HPDE6-E6E7 (cell line): Measurements from ENCODE around the gene SLC22A7.

ENCODE experiments used
- DNase-seq: peaks from one replicate; pipeline ENCODE4 v3.0.0; 2011; ENCODE audit warnings: missing footprints; ENCODE audit errors: extremely low spot score

SLC22A7 gene, protein sequence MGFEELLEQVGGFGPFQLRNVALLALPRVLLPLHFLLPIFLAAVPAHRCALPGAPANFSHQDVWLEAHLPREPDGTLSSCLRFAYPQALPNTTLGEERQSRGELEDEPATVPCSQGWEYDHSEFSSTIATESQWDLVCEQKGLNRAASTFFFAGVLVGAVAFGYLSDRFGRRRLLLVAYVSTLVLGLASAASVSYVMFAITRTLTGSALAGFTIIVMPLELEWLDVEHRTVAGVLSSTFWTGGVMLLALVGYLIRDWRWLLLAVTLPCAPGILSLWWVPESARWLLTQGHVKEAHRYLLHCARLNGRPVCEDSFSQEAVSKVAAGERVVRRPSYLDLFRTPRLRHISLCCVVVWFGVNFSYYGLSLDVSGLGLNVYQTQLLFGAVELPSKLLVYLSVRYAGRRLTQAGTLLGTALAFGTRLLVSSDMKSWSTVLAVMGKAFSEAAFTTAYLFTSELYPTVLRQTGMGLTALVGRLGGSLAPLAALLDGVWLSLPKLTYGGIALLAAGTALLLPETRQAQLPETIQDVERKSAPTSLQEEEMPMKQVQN

DNA sequence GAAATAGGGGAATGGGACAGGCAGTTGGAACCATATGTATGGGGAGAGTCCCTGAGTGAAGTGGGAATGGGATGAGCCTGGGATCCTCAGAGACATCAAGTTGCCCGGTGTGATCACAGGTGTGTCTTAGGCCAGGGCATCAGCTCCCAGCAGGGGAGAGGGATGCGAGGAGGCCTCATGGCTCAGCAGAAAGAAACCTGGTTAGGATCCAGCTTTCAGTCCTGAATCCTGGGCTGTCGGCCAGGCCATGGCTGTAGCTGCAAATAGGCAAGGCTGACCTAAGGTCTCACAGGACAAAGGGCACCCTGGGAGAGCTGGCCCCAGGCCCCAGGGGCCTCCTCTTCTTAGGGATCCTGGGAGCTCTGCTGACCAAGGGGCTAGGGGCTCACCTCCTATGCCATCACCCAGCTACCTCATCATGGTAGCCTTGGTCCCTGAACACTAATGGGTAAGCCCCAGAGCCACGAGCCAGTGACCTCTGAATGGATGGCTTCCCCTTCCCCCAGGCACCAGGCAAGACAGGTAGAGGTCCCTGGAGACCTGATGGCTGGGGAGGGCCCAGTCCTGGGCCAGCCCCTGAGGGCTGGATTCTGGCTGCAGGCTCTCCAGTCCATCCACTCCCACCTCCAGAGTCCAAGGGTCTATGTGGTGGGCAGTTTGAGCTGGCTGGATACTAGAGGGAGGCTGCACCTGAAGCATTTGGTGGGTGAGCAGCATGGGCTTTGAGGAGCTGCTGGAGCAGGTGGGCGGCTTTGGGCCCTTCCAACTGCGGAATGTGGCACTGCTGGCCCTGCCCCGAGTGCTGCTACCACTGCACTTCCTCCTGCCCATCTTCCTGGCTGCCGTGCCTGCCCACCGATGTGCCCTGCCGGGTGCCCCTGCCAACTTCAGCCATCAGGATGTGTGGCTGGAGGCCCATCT, at the start of gene SLC22A7:
SLC22A7 (plus strand) TSS at position 617 of the 921 bp plus-strand sequence; CDS start at position 716, 99 bp downstream.
- DNase-seq, result no peak

DNA sequence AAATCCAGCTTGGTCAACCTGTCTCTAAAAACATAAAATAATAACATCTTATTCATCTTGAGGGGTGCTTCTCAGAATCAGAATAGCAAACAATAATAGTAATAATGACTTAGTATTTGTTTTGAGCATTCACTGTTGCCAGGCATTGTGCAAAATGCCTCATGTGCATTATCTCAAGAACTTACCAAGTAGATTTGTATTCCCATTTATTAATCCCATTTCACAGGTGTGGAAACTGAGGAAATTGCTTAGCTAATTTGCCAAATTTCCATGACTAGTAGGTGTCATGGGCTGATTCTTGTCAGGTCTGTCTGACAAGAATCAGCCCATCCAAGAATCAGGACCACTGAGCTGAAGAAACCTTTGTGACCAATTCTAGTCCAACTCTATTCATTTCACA, 49.3 kb upstream of the SLC22A7 start:
- no peak for DNase-seq

DNA sequence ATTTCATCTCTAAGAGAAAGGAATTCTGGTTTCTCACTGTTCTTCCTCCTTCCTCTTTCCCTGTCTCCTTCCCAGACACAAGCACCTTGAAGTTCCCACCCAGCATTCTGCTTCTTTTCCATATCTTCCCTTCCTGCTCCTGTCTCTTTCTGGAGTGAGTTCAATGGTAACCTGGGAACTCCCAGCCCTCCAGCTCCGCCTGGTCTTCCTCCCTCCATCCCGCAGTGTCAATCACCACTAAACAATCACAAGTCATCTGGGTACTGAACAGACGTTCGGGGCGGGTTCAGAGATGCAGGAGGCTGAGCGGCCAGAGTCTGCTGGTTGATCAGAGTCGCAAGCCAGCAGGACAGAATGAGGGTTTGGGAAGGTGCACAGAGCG, 47.1 kb upstream of the SLC22A7 start:
- no peak for DNase-seq

DNA sequence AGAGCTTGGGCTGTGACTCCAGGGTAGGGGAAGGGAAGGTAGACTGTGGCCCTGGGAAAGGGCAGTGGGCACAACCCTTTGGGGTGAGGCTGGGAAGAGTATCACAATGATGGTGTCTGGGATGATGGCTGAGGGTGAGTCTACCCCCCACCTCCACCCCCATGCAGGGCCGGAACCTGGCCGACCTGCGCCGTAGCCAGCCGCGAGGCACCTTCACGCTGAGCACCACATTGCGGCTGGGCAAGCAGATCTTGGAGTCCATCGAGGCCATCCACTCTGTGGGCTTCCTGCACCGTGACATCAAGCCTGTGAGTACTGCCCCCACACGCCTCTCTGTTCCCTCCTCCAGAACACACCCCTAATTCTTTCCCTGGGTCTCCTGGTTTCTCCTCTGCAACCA, 44.7 kb upstream of the SLC22A7 start:
- DNase-seq, result no peak

DNA sequence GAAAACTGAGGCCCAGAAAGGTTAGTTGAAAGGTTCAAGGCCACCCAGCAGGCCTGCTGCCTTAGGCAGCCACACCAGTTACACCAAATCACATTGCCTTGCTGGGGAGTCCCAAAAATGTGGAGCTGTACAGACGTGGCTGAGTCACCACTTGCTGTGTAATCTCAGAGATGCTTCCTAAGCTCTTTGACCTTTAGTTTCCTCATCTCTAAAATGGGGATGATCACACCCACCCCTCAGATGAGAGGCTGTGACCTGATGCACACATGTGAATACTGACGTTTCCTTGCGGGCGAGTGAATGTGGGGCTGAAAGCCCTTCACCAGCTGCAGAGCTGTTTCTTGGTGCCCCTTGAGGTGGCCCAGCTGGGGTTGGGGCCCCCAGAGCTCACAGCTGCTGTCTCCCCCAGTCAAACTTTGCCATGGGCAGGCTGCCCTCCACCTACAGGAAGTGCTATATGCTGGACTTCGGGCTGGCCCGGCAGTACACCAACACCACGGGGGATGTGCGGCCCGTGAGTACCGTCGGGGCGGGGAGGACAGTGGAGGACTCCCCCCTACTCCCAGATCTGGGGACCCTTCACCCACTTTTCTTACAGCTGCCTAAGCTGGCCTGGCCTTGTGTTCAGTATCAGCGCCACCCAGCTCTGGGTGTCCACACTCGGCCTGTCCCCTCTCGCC, 43.8 kb upstream of the SLC22A7 start:
- DNase-seq, result no peak

DNA sequence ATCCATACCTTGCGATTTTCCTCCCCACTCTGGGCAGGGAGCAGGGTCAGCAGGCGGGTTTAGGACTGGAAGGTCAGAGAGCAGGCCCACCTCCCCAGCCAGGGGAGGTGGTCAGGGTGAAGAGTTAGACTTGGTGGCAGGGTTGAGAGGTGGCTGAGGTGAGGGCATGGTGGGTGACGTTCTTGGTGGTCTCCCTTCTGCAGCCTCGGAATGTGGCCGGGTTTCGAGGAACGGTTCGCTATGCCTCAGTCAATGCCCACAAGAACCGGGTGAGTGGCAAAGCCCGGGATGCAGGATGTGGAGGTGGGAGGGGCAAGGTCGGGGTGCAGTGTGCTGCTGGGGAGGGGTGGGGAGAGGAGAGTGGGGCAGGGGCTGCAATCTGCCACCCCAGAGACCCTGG, 43.2 kb upstream of the SLC22A7 start:
- DNase-seq, result no peak

DNA sequence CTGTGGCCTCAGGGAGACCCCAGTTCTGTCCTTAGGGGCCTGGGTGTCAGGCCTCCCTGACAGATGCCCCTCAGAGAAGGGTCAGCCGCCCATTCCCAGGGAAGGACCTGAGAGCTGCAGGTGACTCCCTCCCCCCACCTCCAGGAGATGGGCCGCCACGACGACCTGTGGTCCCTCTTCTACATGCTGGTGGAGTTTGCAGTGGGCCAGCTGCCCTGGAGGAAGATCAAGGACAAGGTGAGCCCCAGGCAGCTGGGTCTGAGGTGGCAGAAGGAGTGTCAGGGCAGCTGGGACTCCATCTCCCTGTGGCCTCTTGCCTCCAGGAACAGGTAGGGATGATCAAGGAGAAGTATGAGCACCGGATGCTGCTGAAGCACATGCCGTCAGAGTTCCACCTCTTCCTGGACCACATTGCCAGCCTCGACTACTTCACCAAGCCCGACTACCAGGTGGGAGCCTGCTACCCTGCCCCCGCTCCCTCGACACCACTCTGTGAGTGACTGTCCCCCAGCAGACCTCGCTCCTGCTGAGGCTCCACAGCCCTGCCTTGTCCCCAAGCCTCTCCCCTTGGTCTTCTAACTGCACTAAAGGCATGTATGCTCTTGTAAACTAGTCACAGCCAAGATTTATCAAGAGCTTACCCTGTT, 42.5 kb upstream of the SLC22A7 start:
- no peak for DNase-seq

DNA sequence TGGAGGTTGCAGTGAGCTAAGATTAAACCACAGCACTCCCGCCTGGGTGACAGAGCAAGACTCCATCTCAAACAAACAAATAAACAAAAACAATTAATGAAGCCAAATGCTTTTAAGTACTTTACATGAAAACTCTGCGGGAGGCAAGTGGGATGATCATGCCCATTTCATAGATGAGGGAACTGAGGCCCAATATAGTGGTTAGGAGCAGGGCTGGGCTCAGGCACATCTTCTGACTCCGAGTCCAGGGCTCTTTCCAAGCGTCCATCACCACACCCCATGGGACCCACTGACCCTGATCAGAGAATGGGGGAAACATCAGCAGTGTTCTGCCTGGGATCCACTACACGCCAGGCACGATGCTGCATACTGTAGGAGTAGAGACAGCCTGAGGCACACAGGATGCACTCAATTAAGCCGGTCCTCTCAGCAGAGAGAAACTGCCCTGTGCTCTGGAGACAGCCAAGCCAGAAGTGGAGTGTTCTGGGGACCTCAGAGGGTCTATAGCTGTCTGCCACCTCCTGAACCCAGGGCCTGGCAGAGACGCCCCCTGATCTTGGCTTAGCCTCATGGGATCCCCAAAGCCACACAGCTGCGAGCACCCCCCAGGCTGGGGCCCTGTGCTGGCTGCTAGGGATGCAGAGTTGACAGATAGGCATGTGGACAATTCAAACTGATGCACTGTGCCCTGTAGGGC, 41.2 kb upstream of the SLC22A7 start:
- DNase-seq, result no peak

DNA sequence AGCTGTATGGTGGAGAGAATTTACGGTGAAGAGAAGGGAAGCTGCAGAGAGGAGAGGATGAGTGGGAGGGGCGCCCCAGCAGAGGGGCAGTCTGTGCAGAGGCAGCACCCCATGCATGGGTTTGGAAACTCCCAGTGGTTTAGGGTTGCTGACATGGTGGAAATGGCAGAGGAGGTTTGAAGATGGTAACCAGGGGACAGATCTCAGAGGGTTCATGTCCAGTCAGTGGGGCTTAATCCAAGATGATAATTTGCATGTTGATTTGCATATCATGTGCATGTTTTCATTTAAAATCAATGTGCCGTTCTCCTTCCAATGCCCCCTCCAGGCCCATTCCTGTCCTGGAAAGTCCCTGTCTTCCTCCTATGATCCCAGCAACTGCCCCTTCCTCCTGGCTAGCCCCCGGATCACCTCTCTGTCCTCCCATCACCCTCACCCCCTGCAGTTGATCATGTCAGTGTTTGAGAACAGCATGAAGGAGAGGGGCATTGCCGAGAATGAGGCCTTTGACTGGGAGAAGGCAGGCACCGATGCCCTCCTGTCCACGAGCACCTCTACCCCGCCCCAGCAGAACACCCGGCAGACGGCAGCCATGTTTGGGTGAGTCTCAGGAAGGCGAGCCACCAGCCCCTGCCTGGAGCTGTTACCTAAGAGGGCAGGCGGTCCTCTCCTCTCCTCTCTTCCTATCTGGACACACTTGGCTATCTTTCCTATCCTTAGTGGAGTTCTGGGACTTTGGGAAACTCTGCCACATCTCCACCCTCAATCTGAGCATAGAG, 40.5 kb upstream of the SLC22A7 start:
- DNase-seq, result no peak

DNA sequence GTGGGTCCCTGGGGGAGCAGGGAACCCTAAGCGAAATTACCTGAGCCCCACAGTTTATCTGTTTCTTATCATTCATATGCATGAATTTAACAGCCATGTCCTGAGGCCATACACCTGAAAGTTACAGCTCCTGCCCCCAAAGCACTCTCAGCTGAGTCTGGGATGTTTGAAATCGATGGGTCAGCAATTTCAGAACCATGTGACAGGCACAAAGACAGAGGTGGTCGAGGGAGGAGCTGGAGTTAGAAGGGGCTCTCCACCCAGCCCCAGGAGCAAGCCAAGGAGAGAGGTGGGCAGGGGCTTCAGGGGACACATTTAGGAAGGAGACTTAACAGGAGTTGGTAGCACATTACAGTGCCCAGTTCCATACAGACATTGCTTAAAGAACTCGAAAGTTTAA, 39.9 kb upstream of the SLC22A7 start:
- DNase-seq, result no peak

DNA sequence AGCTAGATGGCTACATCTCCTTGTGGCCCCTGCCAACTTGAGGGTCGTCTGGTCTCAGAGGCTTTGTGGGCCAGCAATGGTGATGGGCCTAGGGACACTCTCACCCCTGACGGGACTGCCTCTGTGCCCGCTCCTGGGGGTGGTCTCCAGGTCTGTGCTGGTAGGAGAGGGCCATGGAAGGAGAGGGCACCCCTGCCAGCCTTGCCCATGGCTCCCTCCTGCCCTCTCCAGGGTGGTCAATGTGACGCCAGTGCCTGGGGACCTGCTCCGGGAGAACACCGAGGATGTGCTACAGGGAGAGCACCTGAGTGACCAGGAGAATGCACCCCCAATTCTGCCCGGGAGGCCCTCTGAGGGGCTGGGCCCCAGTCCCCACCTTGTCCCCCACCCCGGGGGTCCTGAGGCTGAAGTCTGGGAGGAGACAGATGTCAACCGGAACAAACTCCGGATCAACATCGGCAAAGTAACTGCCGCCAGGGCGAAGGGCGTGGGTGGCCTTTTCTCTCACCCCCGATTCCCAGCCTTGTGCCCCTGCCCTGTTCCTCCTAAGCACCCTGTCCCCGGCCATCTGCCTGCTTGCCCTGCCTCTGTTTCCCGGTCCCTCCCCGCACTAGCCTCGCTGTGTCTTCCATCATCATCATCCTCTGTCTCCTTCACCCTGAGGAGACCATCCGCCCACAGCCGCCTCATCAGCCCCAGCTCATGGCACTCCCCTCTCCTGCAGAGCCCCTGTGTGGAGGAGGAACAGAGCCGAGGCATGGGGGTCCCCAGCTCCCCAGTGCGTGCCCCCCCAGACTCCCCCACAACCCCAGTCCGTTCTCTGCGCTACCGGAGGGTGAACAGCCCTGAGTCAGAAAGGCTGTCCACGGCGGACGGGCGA, 39.0 kb upstream of the SLC22A7 start:
- DNase-seq, result no peak

DNA sequence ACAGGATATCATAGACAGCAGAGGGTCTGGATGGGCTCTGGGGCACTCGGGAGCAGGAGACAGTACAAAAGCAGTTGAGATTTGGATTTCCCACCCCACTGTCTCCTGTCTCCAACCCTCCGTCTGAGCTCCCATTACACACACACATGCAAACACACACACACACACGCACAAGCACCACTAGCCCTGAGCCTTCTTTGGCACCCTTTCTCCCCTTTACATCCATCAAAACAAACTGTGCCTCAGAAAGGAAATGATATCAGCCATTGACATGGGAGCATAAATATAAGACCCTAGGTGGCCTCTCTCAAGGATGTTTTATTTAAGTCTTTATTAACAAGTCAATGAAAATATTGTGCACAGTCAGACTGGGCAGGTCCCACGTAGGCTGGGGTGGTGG, 37.3 kb upstream of the SLC22A7 start:
- no peak for DNase-seq

DNA sequence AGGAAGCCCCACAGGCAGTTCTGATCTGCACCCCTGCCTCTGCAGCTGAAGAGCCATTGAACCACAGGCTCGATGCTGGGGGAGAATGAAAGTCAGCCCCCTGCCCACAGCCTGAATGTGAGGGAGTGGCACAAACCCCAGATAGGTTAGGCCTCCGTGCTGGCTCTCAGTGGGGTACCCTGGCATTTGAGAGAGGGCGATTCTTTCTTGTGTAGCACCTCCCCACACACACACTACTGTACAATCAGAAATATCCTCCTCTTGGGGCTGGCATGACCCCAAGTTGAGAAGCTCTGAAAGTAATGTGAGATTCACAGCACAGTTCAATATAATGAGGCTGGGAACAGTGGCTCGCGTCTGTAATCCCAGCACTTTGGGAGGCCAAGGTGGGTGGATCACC, 36.9 kb upstream of the SLC22A7 start:
- no peak for DNase-seq

DNA sequence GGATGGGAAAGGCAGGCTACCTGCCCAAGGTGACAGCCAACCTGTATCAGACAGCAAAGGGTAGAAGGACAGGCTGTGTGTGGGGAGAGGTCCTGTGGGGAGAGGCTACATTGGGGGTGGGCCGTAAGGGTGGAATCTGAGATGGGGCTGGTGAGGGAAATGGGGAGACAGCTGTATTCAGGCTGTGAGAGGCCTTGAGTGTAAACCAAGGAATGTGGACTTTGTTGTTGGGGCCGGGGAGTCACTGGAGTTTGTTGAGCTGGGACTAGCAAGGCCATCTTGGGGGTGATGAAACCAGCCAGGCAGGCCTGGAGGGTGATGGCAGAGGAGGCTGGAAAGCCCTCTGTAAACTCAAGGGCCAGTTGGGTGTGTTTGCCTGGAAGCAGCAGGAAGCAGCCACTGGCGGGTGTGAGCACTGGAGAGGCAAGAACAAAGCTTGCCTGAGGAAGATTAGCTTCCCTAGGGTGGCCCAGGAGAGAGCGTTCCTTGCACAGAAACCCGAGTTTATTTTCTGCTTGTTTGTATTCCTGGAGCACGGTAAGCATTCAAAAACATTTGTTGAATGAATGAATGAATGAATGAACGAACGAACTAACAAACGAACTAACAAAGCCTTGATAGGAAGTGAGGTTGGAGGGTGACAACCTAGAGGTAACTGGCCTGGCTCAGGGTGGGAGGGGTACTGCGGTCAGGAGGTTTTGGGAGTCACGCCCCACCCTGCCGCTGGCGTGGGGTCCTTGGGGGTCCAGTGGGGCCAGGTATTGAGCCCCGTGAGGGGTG, 35.9 kb upstream of the SLC22A7 start:
- no peak for DNase-seq

DNA sequence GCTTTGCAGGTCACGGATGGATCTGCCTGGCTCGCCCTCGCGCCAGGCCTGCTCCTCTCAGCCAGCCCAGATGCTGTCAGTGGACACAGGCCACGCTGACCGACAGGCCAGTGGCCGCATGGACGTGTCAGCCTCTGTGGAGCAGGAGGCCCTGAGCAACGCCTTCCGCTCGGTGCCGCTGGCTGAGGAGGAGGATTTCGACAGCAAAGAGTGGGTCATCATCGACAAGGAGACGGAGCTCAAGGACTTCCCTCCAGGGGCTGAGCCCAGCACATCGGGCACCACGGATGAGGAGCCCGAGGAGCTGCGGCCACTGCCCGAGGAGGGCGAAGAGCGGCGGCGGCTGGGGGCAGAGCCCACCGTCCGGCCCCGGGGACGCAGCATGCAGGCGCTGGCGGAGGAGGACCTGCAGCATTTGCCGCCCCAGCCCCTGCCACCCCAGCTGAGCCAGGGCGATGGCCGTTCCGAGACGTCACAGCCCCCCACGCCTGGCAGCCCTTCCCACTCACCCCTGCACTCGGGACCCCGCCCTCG, 35.2 kb upstream of the SLC22A7 start:
- DNase-seq, result no peak

DNA sequence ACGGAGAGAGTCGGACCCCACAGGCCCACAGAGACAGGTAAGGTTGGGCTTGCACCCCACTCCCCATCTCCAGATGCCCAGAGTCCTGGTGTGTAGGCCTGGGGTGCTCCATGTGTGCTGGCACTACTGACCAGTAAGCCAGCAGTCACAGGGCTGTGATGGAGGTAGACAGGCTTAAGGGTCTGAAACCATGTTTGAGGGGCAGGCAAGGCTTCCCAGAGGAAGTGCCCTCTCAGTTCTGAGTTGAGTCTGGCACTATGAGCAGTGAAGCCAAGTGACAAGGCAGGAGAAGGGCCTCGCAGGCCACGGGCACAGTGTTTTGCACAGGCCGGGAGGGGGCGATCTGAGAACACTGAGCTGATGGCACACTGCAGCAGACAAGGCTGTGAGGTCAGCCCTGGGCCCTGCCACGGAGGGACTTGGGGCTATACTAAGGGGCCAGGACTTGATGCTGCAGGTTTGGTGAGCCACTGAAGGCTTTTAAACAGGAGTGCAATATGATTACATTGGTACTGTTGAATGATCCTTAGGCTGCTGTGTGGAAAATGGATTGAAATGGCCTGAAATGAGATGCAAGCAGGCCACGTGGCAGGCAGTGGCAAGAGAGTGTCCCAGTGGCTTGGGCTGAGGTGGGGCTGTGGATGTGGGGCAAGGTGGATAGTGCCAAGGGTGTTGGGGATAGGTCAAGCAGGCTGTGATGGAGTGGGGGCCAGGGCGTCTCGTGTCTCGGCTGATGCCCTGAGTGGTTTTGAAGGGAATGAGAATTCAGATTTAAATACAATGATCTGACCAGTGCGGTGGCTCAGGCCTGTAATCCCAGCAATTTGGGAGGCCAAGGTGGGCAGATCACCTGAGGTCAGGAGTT, 34.5 kb upstream of the SLC22A7 start:
- peak; percentile 90 for DNase-seq

DNA sequence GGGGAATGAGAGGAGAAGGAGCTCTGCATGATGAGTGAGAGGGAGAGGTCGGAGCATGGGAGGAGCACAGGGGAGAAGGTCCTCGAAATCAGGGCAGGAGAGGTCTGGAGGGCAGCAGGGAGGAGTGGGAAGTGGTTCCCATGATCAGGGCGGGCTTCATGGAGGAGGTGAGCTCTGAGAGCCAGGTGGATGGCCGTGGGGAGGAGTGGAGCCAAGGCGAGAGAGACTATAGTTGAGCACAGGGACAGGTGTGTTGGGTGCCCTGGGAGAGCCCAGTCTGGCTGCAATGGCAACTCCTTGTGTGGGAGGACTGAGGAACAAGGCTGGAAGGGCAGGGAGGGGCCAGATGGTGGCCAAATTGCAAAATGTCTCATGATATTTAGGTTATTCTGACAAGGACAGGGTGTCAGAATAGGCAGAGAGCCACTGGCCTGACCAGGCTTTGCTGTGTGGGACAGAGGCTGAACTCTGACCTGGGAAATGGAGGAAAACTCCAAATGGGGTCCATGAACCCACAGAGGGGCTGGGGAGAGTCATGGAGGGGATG, 33.4 kb upstream of the SLC22A7 start:
- no peak for DNase-seq
